GM12872 (cell line): ENCODE measurements around the gene SNX11.

Source experiments
- TF ChIP-seq, protein P1 (sequence below): IDR thresholded peaks from 3 replicates; pipeline ENCODE4 v1.5.1; 2011; ENCODE audit warnings: low read depth, mild to moderate bottlenecking, low read length, moderate library complexity; ENCODE audit not compliant: insufficient read depth

Gene SNX11

DNA sequence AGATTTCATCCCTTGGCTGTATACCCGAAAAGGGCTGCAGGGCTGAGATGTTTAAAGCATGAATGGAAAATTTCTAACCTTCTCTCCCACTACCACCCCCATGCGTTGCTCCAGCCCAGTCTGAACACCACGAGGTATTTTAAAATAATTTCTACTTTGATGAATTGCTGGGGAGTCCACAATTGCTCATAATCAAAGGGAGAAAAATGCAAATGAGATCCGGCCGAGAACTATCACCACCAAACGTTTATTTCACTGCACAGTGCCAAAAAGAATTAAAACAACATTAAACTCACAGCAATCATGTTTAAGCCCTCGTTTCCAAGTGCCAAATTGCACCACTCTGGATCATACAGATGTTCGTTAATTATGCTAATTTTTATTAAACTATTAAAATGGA is 36.7 kb downstream of the SNX11 start:
- TF ChIP-seq, protein P1, sequence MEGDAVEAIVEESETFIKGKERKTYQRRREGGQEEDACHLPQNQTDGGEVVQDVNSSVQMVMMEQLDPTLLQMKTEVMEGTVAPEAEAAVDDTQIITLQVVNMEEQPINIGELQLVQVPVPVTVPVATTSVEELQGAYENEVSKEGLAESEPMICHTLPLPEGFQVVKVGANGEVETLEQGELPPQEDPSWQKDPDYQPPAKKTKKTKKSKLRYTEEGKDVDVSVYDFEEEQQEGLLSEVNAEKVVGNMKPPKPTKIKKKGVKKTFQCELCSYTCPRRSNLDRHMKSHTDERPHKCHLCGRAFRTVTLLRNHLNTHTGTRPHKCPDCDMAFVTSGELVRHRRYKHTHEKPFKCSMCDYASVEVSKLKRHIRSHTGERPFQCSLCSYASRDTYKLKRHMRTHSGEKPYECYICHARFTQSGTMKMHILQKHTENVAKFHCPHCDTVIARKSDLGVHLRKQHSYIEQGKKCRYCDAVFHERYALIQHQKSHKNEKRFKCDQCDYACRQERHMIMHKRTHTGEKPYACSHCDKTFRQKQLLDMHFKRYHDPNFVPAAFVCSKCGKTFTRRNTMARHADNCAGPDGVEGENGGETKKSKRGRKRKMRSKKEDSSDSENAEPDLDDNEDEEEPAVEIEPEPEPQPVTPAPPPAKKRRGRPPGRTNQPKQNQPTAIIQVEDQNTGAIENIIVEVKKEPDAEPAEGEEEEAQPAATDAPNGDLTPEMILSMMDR = no peak

DNA sequence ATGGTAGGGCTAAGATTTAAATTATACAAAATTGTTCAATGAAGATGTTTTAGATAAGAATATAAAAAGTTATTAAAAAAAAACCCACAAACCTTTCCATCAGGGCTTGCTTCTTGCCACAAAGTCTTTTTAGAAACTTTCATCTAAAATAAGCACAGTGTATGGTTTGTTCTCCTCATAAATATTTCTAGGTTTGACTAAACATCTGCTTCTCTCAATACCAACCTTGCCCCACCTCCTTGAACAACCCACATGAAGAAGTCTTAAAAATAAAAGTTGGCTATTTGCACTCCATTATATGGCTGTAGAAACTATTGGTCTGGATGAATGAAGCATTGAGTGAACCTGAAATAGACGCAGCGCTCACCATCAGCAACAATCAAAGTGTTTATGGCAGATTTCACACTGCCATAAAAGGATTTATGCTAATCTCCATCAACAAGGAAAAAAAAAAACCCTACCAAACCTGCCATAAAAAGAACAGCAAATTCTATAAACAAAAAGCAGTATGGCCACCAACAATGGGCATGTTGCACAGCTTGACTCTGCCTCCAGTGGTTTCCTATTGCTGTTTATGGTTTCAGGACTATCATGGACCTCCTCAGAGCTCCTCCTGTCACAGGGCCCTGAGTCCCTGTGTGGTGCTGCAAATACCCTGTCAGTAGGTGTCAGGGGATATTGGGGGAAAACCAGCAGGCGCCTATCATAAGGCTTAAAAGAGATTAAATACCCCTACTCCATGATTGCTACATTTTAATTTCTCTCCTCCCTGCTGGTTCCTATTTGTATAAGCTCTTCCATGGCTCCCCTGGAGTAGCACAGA is 37.6 kb downstream of the SNX11 start:
- TF ChIP-seq, protein P1 = no peak

DNA sequence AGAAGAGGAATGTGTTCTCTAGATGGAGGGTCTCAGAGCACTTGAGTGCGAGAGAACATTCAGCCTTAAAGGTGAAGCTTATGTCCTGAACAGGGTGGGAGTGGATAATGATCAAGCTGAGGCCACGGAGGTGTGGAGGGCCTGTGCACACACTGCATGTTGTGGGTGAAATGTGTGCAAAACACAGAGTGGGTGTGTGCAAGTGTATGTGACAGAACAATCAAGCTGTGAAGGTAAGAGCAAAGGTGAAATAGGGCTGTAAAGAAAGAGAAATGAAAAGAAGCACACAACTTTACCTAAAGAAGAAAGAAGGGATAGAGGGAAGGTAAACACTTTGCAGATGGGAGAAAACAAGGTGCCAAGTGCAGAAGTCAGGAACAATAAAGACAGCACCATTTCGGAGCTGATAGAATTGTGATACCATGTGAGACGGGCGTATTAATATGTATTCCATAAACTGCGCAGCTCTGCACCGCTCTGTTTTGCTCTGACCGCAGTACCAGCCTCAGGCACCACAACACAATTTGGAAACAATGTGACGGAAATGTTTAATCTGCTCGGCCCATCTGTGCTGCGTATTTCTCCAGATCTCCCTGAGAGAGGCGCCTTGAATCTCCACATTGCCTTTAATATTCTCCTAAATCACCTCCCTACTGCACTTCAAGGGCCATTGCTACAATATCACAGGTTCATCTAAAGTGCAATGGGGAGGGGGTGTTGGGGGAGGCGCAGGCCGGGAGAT is 40.6 kb downstream of the SNX11 start:
- TF ChIP-seq, protein P1 = no peak

DNA sequence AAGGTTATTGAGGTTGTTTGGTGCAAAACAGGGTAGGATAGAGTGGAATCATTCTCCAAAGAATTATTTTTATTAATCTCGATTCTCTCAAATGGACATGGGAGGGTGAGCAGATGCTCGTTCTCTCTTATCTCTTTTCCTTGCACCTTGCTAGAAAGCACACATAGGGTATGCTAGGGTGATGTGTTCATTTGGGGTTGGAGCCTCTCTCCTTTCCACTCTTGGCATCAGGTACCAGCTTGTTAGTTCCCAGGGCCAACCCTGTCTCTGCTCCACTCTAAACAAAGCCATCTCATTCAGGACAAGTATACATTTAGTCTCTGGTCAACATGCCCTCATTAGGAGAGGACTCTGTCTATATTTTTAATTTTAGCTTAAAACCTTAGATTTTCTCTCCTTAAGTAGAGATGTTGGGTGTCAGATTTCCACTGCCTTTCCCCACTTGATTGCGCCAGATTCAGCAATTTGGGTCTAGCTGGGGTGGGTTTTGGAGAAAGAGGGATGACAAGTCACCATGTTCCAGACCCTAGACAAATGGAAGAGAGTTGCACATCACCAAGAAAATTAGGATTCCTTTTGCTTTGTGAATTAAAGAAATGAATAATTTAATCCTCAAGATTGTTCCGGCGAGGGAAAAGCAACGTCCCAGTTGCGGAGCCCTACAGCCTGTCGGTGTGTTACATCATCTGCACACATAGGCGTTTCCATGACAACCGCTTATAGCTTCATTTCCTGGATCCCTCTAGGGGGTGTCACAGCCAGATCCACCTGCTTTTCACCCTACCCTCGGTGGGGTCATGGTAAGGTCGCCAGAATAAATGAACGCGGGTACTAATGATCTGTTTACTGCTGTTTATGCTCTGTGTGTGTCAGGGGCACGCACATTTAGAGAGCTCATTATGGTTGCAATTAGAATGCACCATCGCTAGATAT is 41.6 kb downstream of the SNX11 start:
- TF ChIP-seq, protein P1 = no peak

DNA sequence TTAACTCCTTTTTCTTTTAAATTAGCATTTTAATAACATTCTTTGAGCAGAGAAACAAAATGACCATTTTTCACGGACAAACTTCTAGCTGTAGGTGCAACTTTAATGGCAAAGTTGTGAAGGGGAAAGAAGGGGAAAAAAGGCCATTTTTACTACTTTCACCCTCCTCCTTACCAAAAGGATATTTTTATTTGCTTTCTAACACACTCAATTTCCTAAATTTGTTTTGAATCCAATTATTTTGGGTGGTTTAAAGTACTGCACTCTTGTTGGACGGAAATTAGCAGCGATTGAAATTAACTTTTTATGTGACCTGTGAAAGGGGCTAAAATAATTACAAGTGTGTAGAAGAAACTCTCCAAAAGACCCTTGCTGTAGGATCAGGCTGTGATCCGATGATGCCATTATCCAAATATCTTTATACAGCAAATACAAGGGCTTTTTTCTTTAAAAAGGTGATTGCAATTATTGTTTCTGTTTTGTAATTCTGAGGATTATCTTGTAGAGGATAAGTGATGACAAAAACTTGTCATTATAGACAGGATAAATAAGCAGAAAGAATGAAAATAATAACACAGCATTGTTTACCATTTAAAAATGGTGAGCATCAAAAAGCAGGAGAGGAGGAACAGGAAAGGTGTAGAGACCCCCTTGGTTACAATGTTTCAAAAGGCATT is 42.4 kb downstream of the SNX11 start:
- TF ChIP-seq, protein P1 = no peak

DNA sequence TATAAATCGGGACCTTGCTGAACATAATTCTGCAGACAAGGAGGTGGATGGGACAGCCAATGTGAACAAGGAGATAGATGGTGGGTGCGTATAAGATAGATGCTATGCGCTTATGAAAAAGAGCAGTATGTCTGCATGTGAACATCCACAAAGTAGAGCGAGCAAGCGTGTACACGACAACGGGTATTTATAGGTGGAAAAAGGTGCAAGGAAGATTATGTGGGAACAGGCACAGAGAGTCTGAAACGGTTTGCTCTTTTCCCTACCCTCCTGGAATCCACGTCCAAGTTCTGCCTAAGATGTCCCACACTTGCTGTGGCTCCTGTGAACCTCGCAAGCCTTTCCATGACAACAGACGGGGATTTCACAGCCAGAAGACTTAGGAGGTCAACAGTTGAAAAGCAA is 43.0 kb downstream of the SNX11 start:
- TF ChIP-seq, protein P1 = no peak
